Gastroesophageal sphincter (tissue), 4 donors: ENCODE data around the gene ALDH7A1. TPM values are rescaled to one million over a fixed set of nuclear protein-coding genes. Genes with fewer than 3 reads are reported as not detected.
"Not testable (repeated sequence)": the region's sequence is repeated elsewhere in the genome, so short reads cannot be mapped to it uniquely, and the experiment has no call there.

Experiments
- ATAC-seq: fragments of 150-250 bp; one replicate; pipeline ENCODE4 v1.9.1; 2016; ENCODE audit warnings: mild to moderate bottlenecking, moderate library complexity
- H3K27ac ChIP-seq, 4 donors: fragments of 200-600 bp; sonication (generic) in 3 of 4; 1 replicate in 3 of 4; 2 replicates in 1 of 4; pipeline ENCODE4 v1.5.1; 2016 to 2019
- H3K27me3 ChIP-seq: fragments of 200-600 bp; sonication (generic); one replicate; pipeline ENCODE4 v1.5.1; 2019
- H3K36me3 ChIP-seq, 2 donors: fragments of 200-600 bp; sonication (generic); one replicate each; pipeline ENCODE4 v1.5.1; 2019; ENCODE audit warnings: control low read depth in 1 of 2
- H3K4me1 ChIP-seq, 3 donors: fragments of 200-600 bp; sonication (generic); 1 replicate in 2 of 3; 2 replicates in 1 of 3; pipeline ENCODE4 v1.5.1; 2016 to 2019; ENCODE audit warnings: control low read depth in 2 of 3
- H3K4me3 ChIP-seq, 2 donors: fragments of 200-600 bp; sonication (generic); one replicate each; pipeline ENCODE4 v1.5.1; 2019; ENCODE audit warnings: mild to moderate bottlenecking in 1 of 2, moderate library complexity in 1 of 2
- H3K9me3 ChIP-seq, 3 donors: fragments of 200-600 bp; sonication (generic); one replicate each; pipeline ENCODE4 v1.5.1; 2017 to 2019; ENCODE audit warnings: control low read depth in 2 of 3
- CTCF ChIP-seq, 4 experiments: fragments of 200-600 bp in 2 of 4; fragments of 450-650 bp in 2 of 4; sonication (generic) in 1 of 4; IDR thresholded peaks; one replicate each; pipeline ENCODE4 v1.5.1; 2017 to 2019; ENCODE audit warnings: antibody characterized with exemption in 4 of 4, mild to moderate bottlenecking in 2 of 4, moderate library complexity in 2 of 4
- EP300 ChIP-seq: sonication (generic); formaldehyde crosslinking; IDR thresholded peaks from one replicate; pipeline ENCODE4 v1.6.1; 2017; ENCODE audit warnings: antibody characterized with exemption, mild to moderate bottlenecking
- POLR2A ChIP-seq, 2 donors: fragments of 450-650 bp; IDR thresholded peaks; one replicate each; pipeline ENCODE4 v1.6.1; 2017; ENCODE audit warnings: antibody characterized with exemption in 2 of 2, mild to moderate bottlenecking in 2 of 2, moderate library complexity in 1 of 2
- POLR2AphosphoS5 ChIP-seq: sonication (generic); formaldehyde crosslinking; IDR thresholded peaks from one replicate; pipeline ENCODE4 v1.6.1; 2017; ENCODE audit warnings: antibody characterized with exemption
- WGBS, 2 donors: methylation state at CpG; one replicate each; pipeline ENCODE4 v1.1.5; 2018; ENCODE audit warnings: low coverage in 1 of 2; 5-methylcytosine and 5-hydroxymethylcytosine counted together
- total RNA-seq, 4 donors: library from RNA; depleted of rRNA; stranded (reverse); fragments of >200 nt; gene quantifications; one replicate each; pipeline ENCODE4 v1.1.0, GENCODE V29; 2016

The ALDH7A1 gene
- total RNA-seq, 4 donors from 2014 or later = 13.6 to 23.4 (median 18.6) TPM

GRCh38 chr5:126603402-126603991, 8.5 kb upstream of the ALDH7A1 start:
- H3K4me1 ChIP-seq = peaks cover 0 to 71% (median 26%) of the 10 kb centered on the region in 3 donors
- no peak overlapping the region for H3K27ac ChIP-seq
- no peak for ATAC-seq
- peaks cover 0 to 51% of the 10 kb centered on the region in 2 donors for H3K36me3 ChIP-seq
- H3K9me3 ChIP-seq = no peaks in the 10 kb centered on the region
- WGBS, 2 donors = 54 to 71% methylated on average over 5 to 6 of the region's 6 CpGs
- no peaks in the 10 kb centered on the region for H3K27me3 ChIP-seq
- no peak overlapping the region for H3K4me3 ChIP-seq
- TF ChIP-seq POLR2AphosphoS5 (no peak), CTCF (IDR thresholded peaks at IDR 0.05) (no peak), EP300 (no peak), POLR2A (IDR thresholded peaks at IDR 0.05) (no peak)

- Histone ChIP-seq H3K27ac (peak within 1 kb of the TSS; percentile 80 to 90 (median 90)), H3K9me3 (no peaks in the 10 kb centered on the region), H3K4me1 (peaks cover 0 to 52% (median 17%) of the 10 kb centered on the region in 3 donors), H3K36me3 (peaks cover 0 to 26% of the 10 kb centered on the region in 2 donors), H3K27me3 (no peaks in the 10 kb centered on the region), H3K4me3 (peak within 1 kb of the TSS; percentile 91 to 100)
- peak; percentile 97 for ATAC-seq
- WGBS, 2 donors = 0 to 3% methylated on average over 17 to 26 of the region's 79 CpGs
- TF ChIP-seq POLR2A (IDR thresholded peaks at IDR 0.05) = peak in 1 of 2 donors; percentile 25
- no peak for TF ChIP-seq EP300
- TF ChIP-seq CTCF (IDR thresholded peaks at IDR 0.05) = peak; percentile 51 to 82 (median 57)
- peak; percentile 57 for TF ChIP-seq POLR2AphosphoS5
Observed at GRCh38 chr5:126600631-126601511, 5.9 kb upstream of the ALDH7A1 start, which contains the start of gene PHAX. TSS of gene PHAX (plus strand) at chr5:126600947. CDS start at chr5:126600963, 16 bp downstream.

- peak; percentile 17 for ATAC-seq
- H3K27ac ChIP-seq = peak overlapping the region; percentile 15 to 90 (median 90)
- WGBS, 2 donors = 55 to 70% methylated on average over 10 to 11 of the region's 15 CpGs
- H3K4me3 ChIP-seq = peak overlapping the region in 1 of 2 donors; percentile 100
- not testable (repeated sequence) for H3K27me3 ChIP-seq, H3K9me3 ChIP-seq
- peaks cover 0 to 19% of the 10 kb centered on the region in 2 donors for H3K36me3 ChIP-seq
- peaks cover 0 to 48% (median 13%) of the 10 kb centered on the region in 3 donors for H3K4me1 ChIP-seq
Observed at GRCh38 chr5:126599971-126600630, 5.1 kb upstream of the ALDH7A1 start.

GRCh38 chr5:126599499-126599898, 4.5 kb upstream of the ALDH7A1 start:
- ATAC-seq = no peak
- Histone ChIP-seq H3K4me1 (peaks cover 0 to 46% (median 9%) of the 10 kb centered on the region in 3 donors), H3K9me3 (no peaks in the 10 kb centered on the region), H3K36me3 (peaks cover 0 to 13% of the 10 kb centered on the region in 2 donors), H3K27ac (no peak overlapping the region), H3K4me3 (no peak overlapping the region), H3K27me3 (no peaks in the 10 kb centered on the region)
- TF ChIP-seq POLR2AphosphoS5 = no peak
- WGBS, 2 donors = 80 to 93% methylated on average over 1 to 7 of the region's 7 CpGs

- Histone ChIP-seq H3K4me3 (no peak overlapping the region), H3K27ac (no peak overlapping the region), H3K4me1 (peaks cover 0 to 41% (median 8%) of the 10 kb centered on the region in 3 donors), H3K36me3 (peaks cover 0 to 3% of the 10 kb centered on the region in 2 donors), H3K9me3 (no peaks in the 10 kb centered on the region), H3K27me3 (no peaks in the 10 kb centered on the region)
- TF ChIP-seq POLR2AphosphoS5 = no peak
- TF ChIP-seq EP300 = no peak
- TF ChIP-seq POLR2A (IDR thresholded peaks at IDR 0.05) = no peak
- no peak for ATAC-seq
- 80 to 83% methylated on average over 3 to 4 of the region's 4 CpGs for WGBS, 2 donors
Observed at GRCh38 chr5:126597156-126597555, 2.1 kb upstream of the ALDH7A1 start.

- Histone ChIP-seq H3K36me3 (peaks cover 0 to 18% of the 10 kb centered on the region in 2 donors), H3K4me3 (peak overlapping the region; percentile 43 to 72), H3K9me3 (no peaks in the 10 kb centered on the region), H3K27me3 (no peaks in the 10 kb centered on the region), H3K27ac (peak overlapping the region; percentile 5 to 86 (median 82)), H3K4me1 (peaks cover 0 to 30% (median 4%) of the 10 kb centered on the region in 3 donors)
- whole genome bisulfite sequencing, 2 donors = 40 to 57% methylated on average over 12 to 14 of the region's 22 CpGs
- no peak for ATAC-seq
- TF ChIP-seq POLR2A (IDR thresholded peaks at IDR 0.05) = no peak
- TF ChIP-seq EP300 = no peak
- no peak for TF ChIP-seq POLR2AphosphoS5
- no peak for TF ChIP-seq CTCF (IDR thresholded peaks at IDR 0.05)
Observed at GRCh38 chr5:126595486-126596083, 566 bp upstream of the ALDH7A1 start.
